Hepatocyte (in vitro differentiated cells): ENCODE data around the gene GRID1. TPM values are rescaled to one million over a fixed set of nuclear protein-coding genes. Genes with fewer than 3 reads are reported as not detected.

Experiments
- DNase-seq: peaks from one replicate; pipeline ENCODE4 v3.0.0-alpha.2; 2016; ENCODE audit warnings: low spot score
- H2AFZ ChIP-seq: fragments of 200-600 bp; sonication (generic); 2 replicates; pipeline ENCODE4 v1.6.0; 2016; ENCODE audit warnings: antibody characterized with exemption, mild to moderate bottlenecking
- H3K27ac ChIP-seq: fragments of 200-600 bp; sonication (generic); 2 replicates; pipeline ENCODE4 v1.5.1; 2016; ENCODE audit warnings: mild to moderate bottlenecking
- H3K27me3 ChIP-seq: fragments of 200-600 bp; sonication (generic); 2 replicates; pipeline ENCODE4 v1.6.1; 2016
- H3K36me3 ChIP-seq: fragments of 200-600 bp; sonication (generic); replicated peaks from 2 replicates; pipeline ENCODE4 v1.5.1; 2016; ENCODE audit warnings: low read depth; ENCODE audit not compliant: insufficient read depth
- H3K4me1 ChIP-seq: fragments of 200-600 bp; sonication (generic); 2 replicates; pipeline ENCODE4 v1.5.1; 2016; ENCODE audit warnings: mild to moderate bottlenecking, moderate library complexity; ENCODE audit not compliant: insufficient read depth
- H3K4me2 ChIP-seq: fragments of 200-600 bp; sonication (generic); 2 replicates; pipeline ENCODE4 v1.6.0; 2016
- H3K4me3 ChIP-seq: fragments of 200-600 bp; sonication (generic); 2 replicates; pipeline ENCODE4 v1.5.1; 2016; ENCODE audit warnings: mild to moderate bottlenecking
- H3K79me2 ChIP-seq: fragments of 200-600 bp; sonication (generic); 2 replicates; pipeline ENCODE4 v1.6.0; 2017; ENCODE audit warnings: mild to moderate bottlenecking
- H3K9me2 ChIP-seq: fragments of 200-600 bp; sonication (generic); replicated peaks from 2 replicates; pipeline ENCODE4 v1.6.0; 2017; ENCODE audit warnings: mild to moderate bottlenecking; ENCODE audit not compliant: insufficient read depth
- H3K9me3 ChIP-seq: fragments of 200-600 bp; sonication (generic); 2 replicates; pipeline ENCODE4 v1.5.1; 2016; ENCODE audit warnings: low read depth, mild to moderate bottlenecking
- H4K20me1 ChIP-seq: fragments of 200-600 bp; sonication (generic); 2 replicates; pipeline ENCODE4 v1.6.0; 2016; ENCODE audit warnings: mild to moderate bottlenecking; ENCODE audit not compliant: insufficient read depth, poor library complexity, severe bottlenecking
- EZH2 ChIP-seq: fragments of 200-600 bp; sonication (generic); IDR thresholded peaks from 2 replicates; pipeline ENCODE4 v1.6.1; 2016; ENCODE audit warnings: antibody characterized with exemption, mild to moderate bottlenecking, borderline replicate concordance
- EZH2phosphoT487 ChIP-seq: fragments of 200-600 bp; sonication (generic); IDR thresholded peaks from one replicate; pipeline ENCODE4 v1.6.1; 2018; ENCODE audit warnings: antibody characterized with exemption, mild to moderate bottlenecking, low read depth, moderate library complexity; ENCODE audit not compliant: unreplicated experiment, severe bottlenecking
- WGBS: methylation state at CpG from one replicate; pipeline ENCODE4 v1.1.6; 2016; ENCODE audit warnings: low lambda C conversion rate; ENCODE audit errors: missing lambda C conversion rate; 5-methylcytosine and 5-hydroxymethylcytosine counted together
- polyA plus RNA-seq: library from polyadenylated mRNA; unstranded; fragments of >200 nt; fragmentation: Nextera tagmentation; extraction: Ambion mirVana; gene quantifications from 2 replicates; pipeline ENCODE4 v1.2.1, GENCODE V29; 2016
- total RNA-seq: library from RNA; depleted of rRNA; stranded (reverse); fragments of >200 nt; gene quantifications from 2 replicates; pipeline ENCODE4 v1.2.3, GENCODE V29; 2014
- TF ChIP-seq, protein P1 (sequence below): fragments of 200-600 bp; sonication (generic); IDR thresholded peaks from 2 replicates; pipeline ENCODE4 v1.5.1; 2016; ENCODE audit warnings: antibody characterized with exemption, mild to moderate bottlenecking; ENCODE audit not compliant: poor library complexity

Gene GRID1
- total and polyA plus RNA-seq, 2 experiments from 2014 or later = 0.07 to 0.37 TPM

GRCh38 chr10:86203162-86203905 is 163.3 kb downstream of the GRID1 start:
- 52% methylated on average over 11 of the region's 11 CpGs for WGBS
- DNase-seq = peak; percentile 80

DNA sequence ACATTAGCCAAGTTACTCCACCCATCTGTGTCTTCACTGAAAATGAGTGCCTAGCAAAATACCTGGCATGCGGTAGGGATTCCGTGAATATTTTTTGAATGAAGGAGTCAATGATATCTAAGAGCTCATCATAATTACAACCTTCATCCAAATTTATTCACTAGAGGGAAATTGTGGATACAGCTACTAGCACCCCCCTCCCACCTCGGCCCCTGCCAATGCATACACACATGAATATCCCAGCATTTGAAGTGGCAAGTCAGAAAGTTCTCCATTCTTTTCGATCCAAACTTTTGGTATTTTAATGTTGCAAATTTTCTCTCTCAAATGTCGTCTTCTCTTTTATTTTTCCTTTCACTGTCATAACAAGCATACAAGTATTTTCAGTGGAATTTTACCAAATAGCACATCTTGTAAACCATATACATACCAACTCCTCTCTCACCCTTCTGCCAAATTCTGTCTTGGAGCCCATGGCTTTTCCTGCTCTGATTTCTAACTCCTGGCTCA is 164.3 kb downstream of the GRID1 start:
- H3K4me2 ChIP-seq = no peak overlapping the region
- DNase-seq = no peak
- H3K79me2 ChIP-seq = no peaks in the 10 kb centered on the region
- no peaks in the 10 kb centered on the region for H3K36me3 ChIP-seq
- no peak overlapping the region for H2AFZ ChIP-seq
- H3K27me3 ChIP-seq = no peaks in the 10 kb centered on the region
- H3K27ac ChIP-seq = no peak overlapping the region
- TF ChIP-seq EZH2 (no peak), EZH2phosphoT487 (no peak)
- TF ChIP-seq, protein P1, sequence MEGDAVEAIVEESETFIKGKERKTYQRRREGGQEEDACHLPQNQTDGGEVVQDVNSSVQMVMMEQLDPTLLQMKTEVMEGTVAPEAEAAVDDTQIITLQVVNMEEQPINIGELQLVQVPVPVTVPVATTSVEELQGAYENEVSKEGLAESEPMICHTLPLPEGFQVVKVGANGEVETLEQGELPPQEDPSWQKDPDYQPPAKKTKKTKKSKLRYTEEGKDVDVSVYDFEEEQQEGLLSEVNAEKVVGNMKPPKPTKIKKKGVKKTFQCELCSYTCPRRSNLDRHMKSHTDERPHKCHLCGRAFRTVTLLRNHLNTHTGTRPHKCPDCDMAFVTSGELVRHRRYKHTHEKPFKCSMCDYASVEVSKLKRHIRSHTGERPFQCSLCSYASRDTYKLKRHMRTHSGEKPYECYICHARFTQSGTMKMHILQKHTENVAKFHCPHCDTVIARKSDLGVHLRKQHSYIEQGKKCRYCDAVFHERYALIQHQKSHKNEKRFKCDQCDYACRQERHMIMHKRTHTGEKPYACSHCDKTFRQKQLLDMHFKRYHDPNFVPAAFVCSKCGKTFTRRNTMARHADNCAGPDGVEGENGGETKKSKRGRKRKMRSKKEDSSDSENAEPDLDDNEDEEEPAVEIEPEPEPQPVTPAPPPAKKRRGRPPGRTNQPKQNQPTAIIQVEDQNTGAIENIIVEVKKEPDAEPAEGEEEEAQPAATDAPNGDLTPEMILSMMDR = no peak
- no peaks in the 10 kb centered on the region for H3K9me3 ChIP-seq
- no peaks in the 10 kb centered on the region for H4K20me1 ChIP-seq
- no peak overlapping the region for H3K4me3 ChIP-seq
- WGBS = 82% methylated on average over 5 of the region's 5 CpGs
- H3K4me1 ChIP-seq = no peaks in the 10 kb centered on the region
- no peaks in the 10 kb centered on the region for H3K9me2 ChIP-seq

More at GRCh38 chr10:86203162-86203905, 163.3 kb downstream of the GRID1 start:
- Histone ChIP-seq H2AFZ (no peak overlapping the region), H3K4me1 (no peaks in the 10 kb centered on the region), H3K36me3 (no peaks in the 10 kb centered on the region), H3K9me2 (no peaks in the 10 kb centered on the region), H3K27me3 (no peaks in the 10 kb centered on the region), H3K79me2 (no peaks in the 10 kb centered on the region), H3K4me3 (no peak overlapping the region), H3K27ac (no peak overlapping the region), H3K4me2 (no peak overlapping the region), H3K9me3 (no peaks in the 10 kb centered on the region), H4K20me1 (no peaks in the 10 kb centered on the region)
- TF ChIP-seq EZH2 (no peak), EZH2phosphoT487 (no peak)
- TF ChIP-seq, protein P1 = no peak

DNA sequence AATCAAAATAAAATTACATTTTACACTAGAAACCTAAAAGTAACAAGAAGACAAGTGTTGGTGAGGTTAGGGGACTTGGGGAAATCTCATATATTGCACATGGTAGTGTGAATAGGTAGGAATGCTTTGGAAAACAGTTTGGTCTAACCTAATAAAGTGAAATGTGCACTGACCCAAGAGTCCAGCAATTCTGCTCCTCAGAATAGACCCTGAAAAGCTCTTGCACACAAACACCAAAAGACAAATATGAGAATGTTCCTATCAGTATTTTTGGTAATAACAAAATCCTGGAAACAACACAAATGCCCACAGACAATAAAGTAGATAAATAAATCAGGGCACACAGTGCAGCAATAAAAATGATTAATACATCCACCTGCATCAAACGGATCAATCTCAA is 165.7 kb downstream of the GRID1 start:
- Histone ChIP-seq H3K79me2 (no peaks in the 10 kb centered on the region), H3K27ac (no peak overlapping the region), H3K4me2 (no peak overlapping the region), H2AFZ (no peak overlapping the region), H3K9me2 (no peaks in the 10 kb centered on the region), H3K4me3 (no peak overlapping the region), H3K36me3 (no peaks in the 10 kb centered on the region), H4K20me1 (no peaks in the 10 kb centered on the region), H3K27me3 (no peaks in the 10 kb centered on the region), H3K4me1 (no peaks in the 10 kb centered on the region), H3K9me3 (no peaks in the 10 kb centered on the region)
- TF ChIP-seq, protein P1 = no peak
- no peak for TF ChIP-seq EZH2
- TF ChIP-seq EZH2phosphoT487 = no peak
- 76% methylated on average over 1 of the region's 1 CpG for WGBS
- DNase-seq = no peak
